BJ (cell line): ENCODE results near the gene IFNA7. TPM values are rescaled to one million over a fixed set of nuclear protein-coding genes. Genes with fewer than 3 reads are reported as not detected.
"Not testable (repeated sequence)": the region's sequence is repeated elsewhere in the genome, so short reads cannot be mapped to it uniquely, and the experiment has no call there.

Source experiments
- CTCF ChIA-PET: fragments of 350-600 bp; formaldehyde crosslinking; extraction: SDS; loops from one replicate; lab custom pipeline; 2021; ENCODE audit warnings: antibody characterized with exemption, inconsistent platforms; lab: Yijun Ruan, JAX
- POLR2A ChIA-PET: fragments of 300-600 bp; sonication (Branson Sonifier 250); formaldehyde crosslinking; extraction: SDS; loops from one replicate; lab custom pipeline; 2021; ENCODE audit warnings: antibody characterized with exemption; lab: Charles Lee
- DNase-seq: peaks from one replicate; pipeline ENCODE4 v3.0.0-alpha.2; 2011; ENCODE audit warnings: low read depth
- H3K27me3 ChIP-seq: 2 replicates; pipeline ENCODE4 v1.6.0; 2011; ENCODE audit warnings: low read length; ENCODE audit not compliant: control insufficient read depth, insufficient read depth
- H3K36me3 ChIP-seq: 2 replicates; pipeline ENCODE4 v1.5.1; 2011; ENCODE audit warnings: low read length; ENCODE audit not compliant: control insufficient read depth, insufficient read depth
- H3K4me3 ChIP-seq: 2 replicates; pipeline ENCODE4 v1.5.1; 2011; ENCODE audit warnings: low read depth, mild to moderate bottlenecking, control low read depth, low read length
- polyA plus RNA-seq: library from polyadenylated mRNA; depleted of rRNA; stranded (reverse); fragments of >200 nt; gene quantifications from 2 replicates; pipeline ENCODE4 v1.2.3, GENCODE V29; 2011
- TF ChIP-seq, protein P1 (sequence below): IDR thresholded peaks from 2 replicates; pipeline ENCODE4 v1.5.1; 2011; ENCODE audit warnings: low read depth, mild to moderate bottlenecking, control low read depth, inconsistent platforms, low read length, moderate library complexity; ENCODE audit not compliant: insufficient read depth

The IFNA7 gene
- polyA plus RNA-seq, 1 experiment = not detected

DNA sequence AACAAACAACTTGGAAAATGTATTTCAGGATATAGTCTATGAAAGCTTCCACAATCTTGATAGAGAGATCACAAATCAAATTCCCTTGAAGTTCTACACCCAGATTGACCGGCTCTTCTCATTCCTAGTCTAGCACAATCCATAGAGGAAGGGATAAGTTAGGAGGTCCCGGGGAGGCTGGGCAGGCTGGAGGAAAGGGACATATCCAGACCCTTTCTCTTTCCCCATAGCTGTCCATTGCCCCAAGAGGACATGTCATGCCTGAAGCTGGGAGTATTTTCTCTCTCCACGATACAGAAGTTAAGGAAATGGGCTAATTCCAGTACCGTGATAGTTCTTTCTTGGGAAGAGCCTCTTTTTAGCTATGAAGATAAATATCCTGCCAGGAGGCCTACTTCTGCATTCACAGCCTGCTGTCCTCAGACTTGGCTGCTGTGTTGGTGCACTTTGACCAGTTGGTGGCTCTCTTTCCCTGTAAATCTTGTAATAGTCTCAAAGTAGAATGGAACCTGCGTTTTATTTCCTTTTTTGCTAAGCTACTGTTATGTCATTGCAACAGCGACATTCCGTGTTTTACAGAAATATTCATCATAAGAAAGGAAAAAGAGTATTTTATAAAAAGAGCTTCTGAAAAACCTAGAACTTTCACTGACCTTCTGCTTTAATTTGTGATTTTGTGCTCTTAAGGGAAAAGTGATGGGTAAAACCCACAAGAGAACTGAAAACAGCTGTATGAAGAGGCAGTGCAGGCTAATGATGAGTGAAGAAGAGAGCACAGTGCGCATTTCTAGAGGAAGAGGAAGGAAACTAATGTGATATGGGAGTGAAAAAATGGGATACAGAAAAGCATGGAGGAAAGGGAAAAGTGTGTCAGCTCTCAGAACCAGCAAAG, 33.7 kb upstream of the IFNA7 start:
- CTCF ChIA-PET = interaction anchor here (0.6 to 1.7 kb wide), 16 partner anchors 9 to 574 kb away, joined by 3 to 6 read pairs (median 4); no protein-coding TSS in a partner anchor
- DNase-seq, H3K27me3 ChIP-seq, H3K4me3 ChIP-seq, POLR2A ChIA-PET, H3K36me3 ChIP-seq: not testable (repeated sequence)
- TF ChIP-seq, protein P1, sequence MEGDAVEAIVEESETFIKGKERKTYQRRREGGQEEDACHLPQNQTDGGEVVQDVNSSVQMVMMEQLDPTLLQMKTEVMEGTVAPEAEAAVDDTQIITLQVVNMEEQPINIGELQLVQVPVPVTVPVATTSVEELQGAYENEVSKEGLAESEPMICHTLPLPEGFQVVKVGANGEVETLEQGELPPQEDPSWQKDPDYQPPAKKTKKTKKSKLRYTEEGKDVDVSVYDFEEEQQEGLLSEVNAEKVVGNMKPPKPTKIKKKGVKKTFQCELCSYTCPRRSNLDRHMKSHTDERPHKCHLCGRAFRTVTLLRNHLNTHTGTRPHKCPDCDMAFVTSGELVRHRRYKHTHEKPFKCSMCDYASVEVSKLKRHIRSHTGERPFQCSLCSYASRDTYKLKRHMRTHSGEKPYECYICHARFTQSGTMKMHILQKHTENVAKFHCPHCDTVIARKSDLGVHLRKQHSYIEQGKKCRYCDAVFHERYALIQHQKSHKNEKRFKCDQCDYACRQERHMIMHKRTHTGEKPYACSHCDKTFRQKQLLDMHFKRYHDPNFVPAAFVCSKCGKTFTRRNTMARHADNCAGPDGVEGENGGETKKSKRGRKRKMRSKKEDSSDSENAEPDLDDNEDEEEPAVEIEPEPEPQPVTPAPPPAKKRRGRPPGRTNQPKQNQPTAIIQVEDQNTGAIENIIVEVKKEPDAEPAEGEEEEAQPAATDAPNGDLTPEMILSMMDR = peak; percentile 53

DNA sequence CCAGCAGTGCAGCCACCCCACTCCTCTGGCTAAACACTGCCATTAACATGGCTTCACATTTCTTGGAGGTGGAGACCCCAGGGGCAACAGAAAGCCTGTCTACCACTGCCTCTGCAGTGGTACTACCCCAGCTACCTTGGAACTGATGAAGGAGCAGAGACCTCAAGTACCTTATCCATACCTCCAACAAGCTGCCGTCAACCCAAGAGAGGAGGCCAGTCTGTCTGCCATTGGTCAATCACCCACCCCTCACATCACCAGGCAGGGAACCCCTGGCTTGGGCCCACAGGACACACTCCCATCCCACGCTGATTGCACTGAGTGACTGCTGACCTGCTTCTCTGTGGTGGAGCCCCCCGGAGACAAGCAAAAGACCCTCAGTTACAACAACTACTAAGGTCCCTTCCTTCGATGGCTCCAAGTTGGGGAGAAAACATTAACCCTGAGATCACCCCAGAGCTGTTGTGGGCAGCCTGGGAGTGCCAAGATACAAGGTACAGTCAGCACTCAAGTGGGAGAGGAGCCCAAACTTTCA, 32.2 kb upstream of the IFNA7 start:
- TF ChIP-seq, protein P1 = no peak
- CTCF ChIA-PET = no interaction called here

DNA sequence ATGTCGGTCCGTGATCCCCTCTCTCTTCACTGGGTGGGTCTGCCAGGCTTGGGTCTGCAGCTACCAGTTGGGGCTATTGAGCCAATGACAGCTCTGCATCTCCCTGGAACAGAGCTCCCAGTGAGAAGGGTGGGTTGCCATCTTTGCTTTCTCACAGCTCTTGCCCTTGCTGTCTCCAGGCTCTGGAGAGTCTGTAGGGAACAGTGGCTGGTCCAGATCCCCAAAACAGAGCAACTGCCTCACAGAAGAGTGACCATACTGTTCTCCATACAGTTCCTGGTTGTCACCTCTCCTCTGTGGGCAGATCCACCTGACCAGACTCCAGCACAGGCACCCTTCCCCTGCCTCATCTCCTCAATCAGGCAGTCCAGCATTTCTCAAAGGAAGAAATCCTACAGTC, 31.3 kb upstream of the IFNA7 start:
- ChIA-PET POLR2A (no interaction called here), CTCF (no interaction called here)
- TF ChIP-seq, protein P1 = no peak
- Histone ChIP-seq H3K4me3 (no peak overlapping the region), H3K27me3 (0 out of 2 replicates have a peak, but pooled peaks cover 2% of the 10 kb centered on the region), H3K36me3 (no peaks in the 10 kb centered on the region)
- DNase-seq = no peak

More for the DNA sequence above, 32.2 kb upstream of the IFNA7 start:
- Histone ChIP-seq H3K4me3 (no peak overlapping the region), H3K27me3 (0 out of 2 replicates have a peak, but pooled peaks cover 2% of the 10 kb centered on the region), H3K36me3 (no peaks in the 10 kb centered on the region)
- no peak for DNase-seq
- POLR2A ChIA-PET = no interaction called here

DNA sequence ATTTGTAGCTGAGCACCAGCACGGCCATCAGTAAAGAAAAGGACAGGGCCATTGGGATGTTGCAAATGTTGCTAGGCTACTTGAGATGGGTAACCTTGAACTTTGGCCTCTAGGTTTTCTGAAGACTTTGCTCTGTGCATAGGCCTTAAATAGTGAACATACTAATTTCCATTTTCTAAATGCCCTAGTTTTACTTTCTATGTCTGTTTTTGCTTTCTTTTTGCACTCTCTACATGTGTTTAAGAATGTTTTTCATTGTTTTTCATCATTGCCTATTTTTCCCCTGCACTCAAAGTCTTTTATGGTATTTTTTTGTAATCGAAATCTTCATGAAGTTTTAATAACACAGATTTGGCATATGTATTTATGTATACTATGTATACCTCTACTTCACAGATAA, 26.1 kb upstream of the IFNA7 start, which contains the start of gene IFNA17:
Gene IFNA17, minus strand, starts transcription at position 101 of the 400 bp plus-strand sequence. Its CDS starts 49 bp downstream, at position 52.
- H3K27me3 ChIP-seq = no peaks in the 10 kb centered on the region
- CTCF ChIA-PET = interaction anchor here (1.0 kb wide), 1 partner anchor 36 kb away, joined by 3 read pairs; no protein-coding TSS in a partner anchor
- POLR2A ChIA-PET = no interaction called here
- no peaks in the 10 kb centered on the region for H3K36me3 ChIP-seq
- TF ChIP-seq, protein P1 = no peak
- H3K4me3 ChIP-seq = no peak within 1 kb of the TSS
- DNase-seq = no peak

DNA sequence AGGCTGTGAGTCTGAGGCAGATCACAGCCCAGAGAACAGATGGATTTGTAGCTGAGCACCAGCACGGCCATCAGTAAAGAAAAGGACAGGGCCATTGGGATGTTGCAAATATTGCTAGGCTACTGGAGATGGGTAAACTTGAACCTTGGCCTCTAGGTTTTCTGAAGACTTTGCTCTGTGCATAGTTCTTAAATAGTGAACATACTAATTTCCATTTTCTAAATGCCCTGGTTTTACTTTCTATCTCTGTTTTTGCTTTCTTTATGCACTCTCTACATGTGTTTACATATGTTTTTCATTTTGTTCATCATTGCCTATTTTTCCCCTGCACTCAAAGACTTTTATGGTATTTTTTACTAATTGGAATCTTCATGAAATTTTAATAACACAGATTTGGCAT, 15.2 kb upstream of the IFNA7 start, which contains the start of gene IFNA16:
Gene IFNA16, minus strand, starts transcription at position 101 of the 400 bp plus-strand sequence. Its CDS starts 6 bp downstream, at position 95.
- H3K4me3 ChIP-seq, H3K36me3 ChIP-seq, H3K27me3 ChIP-seq, DNase-seq, POLR2A ChIA-PET: not testable (repeated sequence)
- CTCF ChIA-PET = interaction anchor here (1.1 kb wide), 1 partner anchor 18 kb away, joined by 3 read pairs; no protein-coding TSS in a partner anchor
